ENCODE measurements around the gene CPA5. TPM values are rescaled to one million over a fixed set of nuclear protein-coding genes. Genes with fewer than 3 reads are reported as not detected.
"Not testable (repeated sequence)": the region's sequence is repeated elsewhere in the genome, so short reads cannot be mapped to it uniquely, and the experiment has no call there.

The CPA5 gene
- total RNA-seq, 1 donor from 2014 or later: not detected

GRCh38 chr7:130371046-130371445 lies 26.4 kb downstream of the CPA5 start:
- Mint-ChIP-seq H3K27me3 (ENCODE audit: insufficient read depth, low read depth) (peaks cover 10% of the 10 kb centered on the region), H3K4me3 (no peak overlapping the region), H3K4me1 (peaks cover 59% of the 10 kb centered on the region), H3K27ac (no peak overlapping the region), H3K36me3 (peaks cover 4% of the 10 kb centered on the region), H3K9me3 (peaks cover 10% of the 10 kb centered on the region)
- H3K4me2 ChIP-seq: no peak overlapping the region
- H3K9me3 ChIP-seq (ENCODE audit: low read depth): no peaks in the 10 kb centered on the region
- H3F3A ChIP-seq (ENCODE audit: low read depth): no peaks in the 10 kb centered on the region
- H2AFZ ChIP-seq (replicated peaks): no peak overlapping the region
- no peak for DNase-seq (ENCODE audit: low spot score)
- H3K79me2 ChIP-seq (ENCODE audit: low read depth): no peaks in the 10 kb centered on the region
- no peaks in the 10 kb centered on the region for H3K36me3 ChIP-seq
- H3K4me3 ChIP-seq: no peak overlapping the region
- peaks cover 10% of the 10 kb centered on the region for H3K4me1 ChIP-seq
- H4K20me1 ChIP-seq (ENCODE audit: low read depth): no peaks in the 10 kb centered on the region
- TF ChIP-seq EZH2 (IDR thresholded peaks at IDR 0.05): no peak
- no peak for TF ChIP-seq EZH2phosphoT487 (IDR thresholded peaks at IDR 0.05)
- TF ChIP-seq CTCF (IDR thresholded peaks at IDR 0.05): no peak
- H3K27me3 ChIP-seq: no peaks in the 10 kb centered on the region
- no peak overlapping the region for H3K27ac ChIP-seq
- H3K9ac ChIP-seq: no peak overlapping the region

- no peak for DNase-seq (ENCODE audit: low spot score)
- H3K4me1 ChIP-seq: peaks cover 10% of the 10 kb centered on the region
- H3F3A ChIP-seq (ENCODE audit: low read depth): no peaks in the 10 kb centered on the region
- H3K9me3 Mint-ChIP-seq: peaks cover 22% of the 10 kb centered on the region
- H2AFZ ChIP-seq (replicated peaks): peak overlapping the region; percentile 87
- no peak overlapping the region for H3K4me2 ChIP-seq
- no peak overlapping the region for H3K4me3 ChIP-seq
- peaks cover 8% of the 10 kb centered on the region for H3K36me3 Mint-ChIP-seq
- H3K27me3 ChIP-seq: no peaks in the 10 kb centered on the region
- no peaks in the 10 kb centered on the region for H3K36me3 ChIP-seq
- no peaks in the 10 kb centered on the region for H4K20me1 ChIP-seq (ENCODE audit: low read depth)
- H3K79me2 ChIP-seq (ENCODE audit: low read depth): no peaks in the 10 kb centered on the region
- peak overlapping the region; percentile 99 for H3K27ac Mint-ChIP-seq
- H3K27me3 Mint-ChIP-seq (ENCODE audit: insufficient read depth, low read depth): peaks cover 10% of the 10 kb centered on the region
- TF ChIP-seq EZH2 (IDR thresholded peaks at IDR 0.05) (no peak), EZH2phosphoT487 (IDR thresholded peaks at IDR 0.05) (no peak)
- no peak overlapping the region for H3K27ac ChIP-seq
- no peaks in the 10 kb centered on the region for H3K9me3 ChIP-seq (ENCODE audit: low read depth)
- no peak overlapping the region for H3K9ac ChIP-seq
- H3K4me3 Mint-ChIP-seq: no peak overlapping the region
- peaks cover 44% of the 10 kb centered on the region for H3K4me1 Mint-ChIP-seq
These were observed 28.0 kb downstream of the CPA5 start for GRCh38 chr7:130372402-130373165.

- H3K9ac ChIP-seq: no peak overlapping the region
- no peaks in the 10 kb centered on the region for H3K79me2 ChIP-seq (ENCODE audit: low read depth)
- H3K36me3 Mint-ChIP-seq: peaks cover 8% of the 10 kb centered on the region
- peaks cover 10% of the 10 kb centered on the region for H3K4me1 ChIP-seq
- no peaks in the 10 kb centered on the region for H3F3A ChIP-seq (ENCODE audit: low read depth)
- peaks cover 24% of the 10 kb centered on the region for H3K9me3 Mint-ChIP-seq
- H4K20me1 ChIP-seq (ENCODE audit: low read depth): no peaks in the 10 kb centered on the region
- DNase-seq (ENCODE audit: low spot score): no peak
- no peaks in the 10 kb centered on the region for H3K36me3 ChIP-seq
- peak overlapping the region; percentile 91 for H3K27ac Mint-ChIP-seq
- no peak overlapping the region for H3K4me2 ChIP-seq
- no peak overlapping the region for H3K27ac ChIP-seq
- no peak for TF ChIP-seq EZH2phosphoT487 (IDR thresholded peaks at IDR 0.05)
- no peak for TF ChIP-seq EZH2 (IDR thresholded peaks at IDR 0.05)
- TF ChIP-seq CTCF (IDR thresholded peaks at IDR 0.05): no peak
- H3K9me3 ChIP-seq (ENCODE audit: low read depth): no peaks in the 10 kb centered on the region
- H3K27me3 ChIP-seq: no peaks in the 10 kb centered on the region
- H3K27me3 Mint-ChIP-seq (ENCODE audit: insufficient read depth, low read depth): peaks cover 8% of the 10 kb centered on the region
- no peak overlapping the region for H3K4me3 Mint-ChIP-seq
- no peak overlapping the region for H3K4me3 ChIP-seq
- H2AFZ ChIP-seq (replicated peaks): no peak overlapping the region
- H3K4me1 Mint-ChIP-seq: peaks cover 39% of the 10 kb centered on the region
These were observed 29.9 kb downstream of the CPA5 start for GRCh38 chr7:130374507-130374906.

GRCh38 chr7:130376461-130376860 lies 31.8 kb downstream of the CPA5 start:
- peaks cover 20% of the 10 kb centered on the region for H3K4me1 ChIP-seq
- not testable (repeated sequence) for H3K4me3 ChIP-seq; H3F3A ChIP-seq (ENCODE audit: low read depth); H3K36me3 Mint-ChIP-seq; H3K27ac ChIP-seq; H2AFZ ChIP-seq (replicated peaks); DNase-seq (ENCODE audit: low spot score); H3K79me2 ChIP-seq (ENCODE audit: low read depth); H3K27me3 ChIP-seq; H3K9ac ChIP-seq; H3K36me3 ChIP-seq; H3K4me2 ChIP-seq; H4K20me1 ChIP-seq (ENCODE audit: low read depth); H3K27me3 Mint-ChIP-seq (ENCODE audit: insufficient read depth, low read depth); H3K4me3 Mint-ChIP-seq; H3K9me3 ChIP-seq (ENCODE audit: low read depth)
- Mint-ChIP-seq H3K4me1 (peaks cover 44% of the 10 kb centered on the region), H3K9me3 (peaks cover 24% of the 10 kb centered on the region), H3K27ac (peak overlapping the region; percentile 21)
